HepG2 (cell line): Measurements from ENCODE around the gene BRCA1. TPM values are rescaled to one million over a fixed set of nuclear protein-coding genes. Genes with fewer than 3 reads are reported as not detected.

Source experiments
- ARID5B ChIP-seq: IDR thresholded peaks from 2 replicates; pipeline ENCODE4 v1.4.0; 2020; ENCODE audit warnings: mild to moderate bottlenecking, missing genetic modification reagents
- ATF1 ChIP-seq: IDR thresholded peaks from 2 replicates; pipeline ENCODE4 v1.6.1; 2016; ENCODE audit warnings: mild to moderate bottlenecking, control low read depth
- CBX2 ChIP-seq, 2 experiments: fragments of 200-600 bp in 1 of 2; sonication (generic); formaldehyde crosslinking in 1 of 2; IDR thresholded peaks; 2 replicates each; pipeline versions ENCODE4 v1.7.0 to v1.8.1; 2018 to 2022; ENCODE audit warnings: low read depth in 2 of 2, low read length in 1 of 2, mild to moderate bottlenecking in 1 of 2, missing genetic modification reagents in 1 of 2
- FOXK1 ChIP-seq: sonication (generic); formaldehyde crosslinking; IDR thresholded peaks from 2 replicates; pipeline ENCODE4 v1.4.0; 2020; ENCODE audit warnings: low read depth, missing genetic modification reagents, borderline replicate concordance
- HOXA7 ChIP-seq: sonication (generic); formaldehyde crosslinking; IDR thresholded peaks from 2 replicates; pipeline ENCODE4 v1.8.1; 2022; ENCODE audit warnings: mild to moderate bottlenecking, missing genetic modification reagents, moderate library complexity
- MXD3 ChIP-seq: IDR thresholded peaks from 2 replicates; pipeline ENCODE4 v1.6.1; 2016; ENCODE audit warnings: mild to moderate bottlenecking, missing biosample characterization, missing genetic modification reagents
- MYNN ChIP-seq: sonication (generic); formaldehyde crosslinking; IDR thresholded peaks from 2 replicates; pipeline ENCODE4 v1.4.0; 2020; ENCODE audit warnings: mild to moderate bottlenecking, low read depth, missing genetic modification reagents
- NONO ChIP-seq, 2 experiments: fragments of 450-650 bp in 1 of 2; sonication (generic) in 1 of 2; formaldehyde crosslinking in 1 of 2; IDR thresholded peaks in 1 of 2; conservative IDR thresholded peaks in 1 of 2; 2 replicates each; pipeline versions ENCODE4 v1.6.1 to v1.8.0; 2017 to 2022; ENCODE audit warnings: mild to moderate bottlenecking in 1 of 2, missing genetic modification reagents in 1 of 2, moderate library complexity in 1 of 2
- POGK ChIP-seq: sonication (generic); formaldehyde crosslinking; conservative IDR thresholded peaks from 2 replicates; pipeline ENCODE4 v1.8.0; 2022; ENCODE audit warnings: mild to moderate bottlenecking, moderate library complexity, missing genetic modification reagents
- ZBTB1 ChIP-seq: sonication (generic); formaldehyde crosslinking; IDR thresholded peaks from 2 replicates; pipeline ENCODE4 v1.4.0; 2020; ENCODE audit warnings: missing genetic modification reagents, borderline replicate concordance
- ZNF17 ChIP-seq: sonication (generic); formaldehyde crosslinking; IDR thresholded peaks from 2 replicates; pipeline ENCODE4 v1.5.0; 2020; ENCODE audit warnings: mild to moderate bottlenecking, missing genetic modification reagents
- ZNF224 ChIP-seq: sonication (generic); formaldehyde crosslinking; IDR thresholded peaks from 2 replicates; pipeline ENCODE4 v1.5.0; 2020; ENCODE audit warnings: mild to moderate bottlenecking, missing genetic modification reagents
- ZNF652 ChIP-seq: IDR thresholded peaks from 2 replicates; pipeline ENCODE4 v1.6.1; 2016; ENCODE audit warnings: low read depth, borderline replicate concordance
- ZNF678 ChIP-seq: sonication (generic); formaldehyde crosslinking; IDR thresholded peaks from 2 replicates; pipeline ENCODE4 v1.4.0; 2020; ENCODE audit warnings: mild to moderate bottlenecking, missing genetic modification reagents
- ZNF746 ChIP-seq: sonication (generic); formaldehyde crosslinking; IDR thresholded peaks from 2 replicates; pipeline ENCODE4 v1.8.0; 2022; ENCODE audit warnings: mild to moderate bottlenecking, missing genetic modification reagents
- polyA plus RNA-seq, 8 experiments: library from polyadenylated mRNA; depleted of rRNA in 3 of 8; stranded (reverse) in 7 of 8; unstranded in 1 of 8; fragments of >200 nt; fragmentation: Illumina TruSeq in 4 of 8; extraction: Trizol in 4 of 8; gene quantifications; 2 replicates each; pipeline versions ENCODE4 v1.2.1 to v1.2.3, GENCODE V29; 2011 to 2016; ENCODE audit warnings: low read depth in 4 of 8, missing spikeins in 1 of 8, mixed read lengths in 1 of 8; ENCODE audit not compliant: insufficient read depth in 1 of 8
- total RNA-seq, 5 experiments: library from RNA; depleted of rRNA; stranded (reverse); fragments of >200 nt; fragmentation: Illumina TruSeq; extraction: Trizol; gene quantifications; 2 replicates each; pipeline ENCODE4 v1.2.3, GENCODE V29; 2016; ENCODE audit warnings: low read depth in 1 of 5
- TF ChIP-seq, protein P1 (sequence below): sonication (generic); formaldehyde crosslinking; IDR thresholded peaks from 2 replicates; pipeline ENCODE4 v1.5.1; 2020; ENCODE audit warnings: missing genetic modification reagents, mild to moderate bottlenecking, borderline replicate concordance
- TF ChIP-seq, protein P2 (sequence below): sonication (generic); formaldehyde crosslinking; IDR thresholded peaks from 2 replicates; pipeline ENCODE4 v1.4.0; 2020; ENCODE audit warnings: missing genetic modification reagents
- TF ChIP-seq, protein P3 (sequence below): sonication (generic); formaldehyde crosslinking; IDR thresholded peaks from 2 replicates; pipeline ENCODE4 v1.8.0; 2022; ENCODE audit warnings: missing genetic modification reagents, mild to moderate bottlenecking, moderate library complexity, borderline replicate concordance

Gene BRCA1
- total and polyA plus RNA-seq, 2 of the 13 experiments (the other 11 are each of a cell fraction or from before 2014, with no cell fraction given): 13.3 to 37.5 TPM

DNA sequence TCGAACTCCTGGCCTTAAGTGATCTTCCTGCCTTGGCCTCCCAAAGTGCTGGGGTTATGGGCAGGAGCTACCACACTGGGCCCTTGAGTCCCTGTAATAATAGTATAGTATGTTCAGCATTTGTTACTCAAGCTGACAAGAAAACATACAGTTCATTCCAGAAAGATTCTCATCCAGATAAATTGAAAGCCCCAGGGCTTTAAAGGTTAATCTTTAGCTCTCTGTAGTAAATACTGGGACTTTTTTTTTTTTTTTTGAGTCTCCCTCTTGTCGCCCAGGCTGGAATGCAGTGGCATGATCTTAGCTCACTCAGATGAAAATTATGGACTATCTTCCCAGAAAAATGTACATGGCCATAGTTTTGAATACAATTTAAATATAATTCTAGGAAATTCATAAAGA lies 11.0 kb downstream of the BRCA1 start (continued):
- TF ChIP-seq FOXK1 (CRISPR knock-in tag): peak; percentile 11; the same call in 1 of the 2 replicates
- TF ChIP-seq, protein P1, sequence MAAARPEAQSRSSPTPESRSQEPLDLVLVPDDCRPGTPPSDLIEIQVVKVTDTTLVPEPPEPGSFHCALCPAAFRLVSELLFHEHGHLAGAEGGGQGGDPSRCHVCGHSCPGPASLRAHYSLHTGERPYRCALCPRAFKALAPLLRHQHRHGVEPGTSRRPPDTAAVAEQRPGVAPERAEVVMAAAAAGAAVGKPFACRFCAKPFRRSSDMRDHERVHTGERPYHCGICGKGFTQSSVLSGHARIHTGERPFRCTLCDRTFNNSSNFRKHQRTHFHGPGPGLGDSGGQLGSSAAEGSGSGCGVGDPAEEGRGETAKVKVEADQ (CRISPR knock-in tag): no peak
- no peak for TF ChIP-seq NONO (IDR thresholded peaks at IDR 0.05)
- TF ChIP-seq NONO (CRISPR knock-in tag; conservative IDR thresholded peaks at IDR 0.05): no peak
- no peak for TF ChIP-seq HOXA7 (CRISPR knock-in tag)
- no peak for TF ChIP-seq MYNN (CRISPR knock-in tag)
- TF ChIP-seq, protein P2, sequence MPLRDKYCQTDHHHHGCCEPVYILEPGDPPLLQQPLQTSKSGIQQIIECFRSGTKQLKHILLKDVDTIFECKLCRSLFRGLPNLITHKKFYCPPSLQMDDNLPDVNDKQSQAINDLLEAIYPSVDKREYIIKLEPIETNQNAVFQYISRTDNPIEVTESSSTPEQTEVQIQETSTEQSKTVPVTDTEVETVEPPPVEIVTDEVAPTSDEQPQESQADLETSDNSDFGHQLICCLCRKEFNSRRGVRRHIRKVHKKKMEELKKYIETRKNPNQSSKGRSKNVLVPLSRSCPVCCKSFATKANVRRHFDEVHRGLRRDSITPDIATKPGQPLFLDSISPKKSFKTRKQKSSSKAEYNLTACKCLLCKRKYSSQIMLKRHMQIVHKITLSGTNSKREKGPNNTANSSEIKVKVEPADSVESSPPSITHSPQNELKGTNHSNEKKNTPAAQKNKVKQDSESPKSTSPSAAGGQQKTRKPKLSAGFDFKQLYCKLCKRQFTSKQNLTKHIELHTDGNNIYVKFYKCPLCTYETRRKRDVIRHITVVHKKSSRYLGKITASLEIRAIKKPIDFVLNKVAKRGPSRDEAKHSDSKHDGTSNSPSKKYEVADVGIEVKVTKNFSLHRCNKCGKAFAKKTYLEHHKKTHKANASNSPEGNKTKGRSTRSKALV (CRISPR knock-in tag): no peak
- TF ChIP-seq, protein P3, sequence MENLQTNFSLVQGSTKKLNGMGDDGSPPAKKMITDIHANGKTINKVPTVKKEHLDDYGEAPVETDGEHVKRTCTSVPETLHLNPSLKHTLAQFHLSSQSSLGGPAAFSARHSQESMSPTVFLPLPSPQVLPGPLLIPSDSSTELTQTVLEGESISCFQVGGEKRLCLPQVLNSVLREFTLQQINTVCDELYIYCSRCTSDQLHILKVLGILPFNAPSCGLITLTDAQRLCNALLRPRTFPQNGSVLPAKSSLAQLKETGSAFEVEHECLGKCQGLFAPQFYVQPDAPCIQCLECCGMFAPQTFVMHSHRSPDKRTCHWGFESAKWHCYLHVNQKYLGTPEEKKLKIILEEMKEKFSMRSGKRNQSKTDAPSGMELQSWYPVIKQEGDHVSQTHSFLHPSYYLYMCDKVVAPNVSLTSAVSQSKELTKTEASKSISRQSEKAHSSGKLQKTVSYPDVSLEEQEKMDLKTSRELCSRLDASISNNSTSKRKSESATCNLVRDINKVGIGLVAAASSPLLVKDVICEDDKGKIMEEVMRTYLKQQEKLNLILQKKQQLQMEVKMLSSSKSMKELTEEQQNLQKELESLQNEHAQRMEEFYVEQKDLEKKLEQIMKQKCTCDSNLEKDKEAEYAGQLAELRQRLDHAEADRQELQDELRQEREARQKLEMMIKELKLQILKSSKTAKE (CRISPR knock-in tag): no peak
- peak; percentile 96 for TF ChIP-seq ZNF652 (CRISPR knock-in tag)
- no peak for TF ChIP-seq MXD3 (CRISPR knock-in tag)
- TF ChIP-seq ZNF17: no peak
- no peak for TF ChIP-seq ZNF678 (CRISPR knock-in tag)
- TF ChIP-seq POGK (CRISPR knock-in tag): no peak
- peak; percentile 58; the same call in 1 of the 2 replicates for TF ChIP-seq ARID5B (CRISPR knock-in tag)
- TF ChIP-seq CBX2 (IDR thresholded peaks at IDR 0.05; ENCODE audit: low read depth, low read length): no peak
- no peak for TF ChIP-seq CBX2 (CRISPR knock-in tag; IDR thresholded peaks at IDR 0.05; ENCODE audit: low read depth)
- TF ChIP-seq ATF1 (CRISPR knock-in tag): no peak
- TF ChIP-seq ZNF746 (CRISPR knock-in tag): no peak
- no peak for TF ChIP-seq ZNF224
- TF ChIP-seq ZBTB1 (CRISPR knock-in tag): no peak
